Lower leg skin (tissue), 4 donors: Measurements from ENCODE around the gene RCE1. TPM values are rescaled to one million over a fixed set of nuclear protein-coding genes. Genes with fewer than 3 reads are reported as not detected.

Experiments
- DNase-seq, 2 donors: peaks; one replicate each; pipeline ENCODE4 v3.0.0-alpha.2; 2019; ENCODE audit warnings: low spot score in 2 of 2
- H3K4me3 ChIP-seq: fragments of 200-600 bp; sonication (generic); 2 replicates; pipeline ENCODE4 v1.5.1; 2017; ENCODE audit warnings: mild to moderate bottlenecking, low read depth; ENCODE audit not compliant: poor library complexity, severe bottlenecking
- CTCF ChIP-seq, 3 donors: fragments of 450-650 bp; IDR thresholded peaks; one replicate each; pipeline ENCODE4 v1.5.1; 2016; ENCODE audit warnings: antibody characterized with exemption in 3 of 3, mild to moderate bottlenecking in 3 of 3, moderate library complexity in 2 of 3
- POLR2A ChIP-seq, 2 donors: fragments of 450-650 bp; IDR thresholded peaks; one replicate each; pipeline ENCODE4 v1.6.1; 2016 to 2017; ENCODE audit warnings: antibody characterized with exemption in 2 of 2, mild to moderate bottlenecking in 1 of 2, moderate library complexity in 1 of 2
- WGBS, 2 donors: methylation state at CpG; one replicate each; pipeline ENCODE4 v1.1.5; 2018; 5-methylcytosine and 5-hydroxymethylcytosine counted together
- intact Hi-C: fragments of 100-400 bp; cut with DNase I; formaldehyde crosslinking; loops from one replicate; pipeline ENCODE4 v1.15.0; 2023; ENCODE audit warnings: low total_unique reads
- total RNA-seq, 4 donors: library from RNA; depleted of rRNA; stranded (reverse); fragments of >200 nt; gene quantifications; one replicate each; pipeline ENCODE4 v1.1.0, GENCODE V29; 2016

The RCE1 gene
- total RNA-seq, 4 donors from 2014 or later, result 23.8 to 32.8 (median 29.7) TPM

GRCh38 chr11:66850588-66851238 lies 7.5 kb downstream of the RCE1 start:
- DNase-seq, result peak in 1 of 2 donors; percentile 79

GRCh38 chr11:66851239-66851596 lies 8.0 kb downstream of the RCE1 start:
- no peak overlapping the region for H3K4me3 ChIP-seq
- intact Hi-C loops, result no loop called here
- no peak for TF ChIP-seq CTCF (IDR thresholded peaks at IDR 0.05)
- no peak for TF ChIP-seq POLR2A (IDR thresholded peaks at IDR 0.05)
- WGBS, 2 donors, result 80 to 90% methylated on average over 2 to 3 of the region's 4 CpGs
- DNase-seq, result no peak

More at GRCh38 chr11:66850588-66851238, 7.5 kb downstream of the RCE1 start:
- TF ChIP-seq POLR2A (IDR thresholded peaks at IDR 0.05) (no peak), CTCF (IDR thresholded peaks at IDR 0.05) (no peak)
- WGBS, 2 donors, result 89 to 91% methylated on average over 23 of the region's 23 CpGs
- intact Hi-C loops, result no loop called here
- H3K4me3 ChIP-seq, result no peak overlapping the region

GRCh38 chr11:66851698-66852465 lies 8.6 kb downstream of the RCE1 start:
- H3K4me3 ChIP-seq, result no peak overlapping the region
- no peak for DNase-seq
- intact Hi-C loops, result no loop called here
- 75 to 82% methylated on average over 25 to 26 of the region's 26 CpGs for WGBS, 2 donors
- TF ChIP-seq POLR2A (IDR thresholded peaks at IDR 0.05) (no peak), CTCF (IDR thresholded peaks at IDR 0.05) (no peak)

GRCh38 chr11:66852466-66853241 lies 9.4 kb downstream of the RCE1 start:
- intact Hi-C loops, result no loop called here
- DNase-seq, result no peak
- no peak for TF ChIP-seq CTCF (IDR thresholded peaks at IDR 0.05)
- WGBS, 2 donors, result 90% methylated on average over 24 to 26 of the region's 26 CpGs
- no peak overlapping the region for H3K4me3 ChIP-seq

- no peak for TF ChIP-seq POLR2A (IDR thresholded peaks at IDR 0.05)
- TF ChIP-seq CTCF (IDR thresholded peaks at IDR 0.05), result no peak
- DNase-seq, result no peak
- no peak overlapping the region for H3K4me3 ChIP-seq
- intact Hi-C loops, result no loop called here
- WGBS, 2 donors, result 91 to 92% methylated on average over 26 of the region's 26 CpGs
Measured at GRCh38 chr11:66853242-66854229, 10.3 kb downstream of the RCE1 start.
